SW 1271 (cell line): ENCODE measurements around the gene FAM98B.

Experiments used
- DNase-seq, 2 experiments: peaks; one replicate each; lab custom pipeline; 2025; lab: John Stamatoyannopoulos, UW

The FAM98B gene

DNA sequence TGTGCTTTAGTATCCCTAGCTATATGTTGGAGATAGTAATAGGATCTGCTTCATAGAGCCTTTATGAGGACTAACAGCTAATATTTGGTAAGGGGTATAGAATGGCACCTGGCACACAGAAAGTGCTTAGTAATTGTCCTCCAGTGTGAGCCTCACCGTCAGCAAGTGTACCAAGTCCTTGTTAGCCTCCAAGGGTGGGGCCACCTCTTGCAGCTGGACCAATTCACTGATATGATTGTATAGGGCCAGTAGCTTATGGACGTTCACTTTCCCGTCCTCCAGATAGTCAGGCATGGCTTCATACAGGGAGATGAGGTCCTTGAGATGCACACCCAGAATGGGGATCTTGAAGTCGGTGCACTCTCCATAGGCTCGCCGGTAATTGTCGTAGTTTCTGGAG lies 53.6 kb downstream of the FAM98B start:
- DNase-seq = no peak

DNA sequence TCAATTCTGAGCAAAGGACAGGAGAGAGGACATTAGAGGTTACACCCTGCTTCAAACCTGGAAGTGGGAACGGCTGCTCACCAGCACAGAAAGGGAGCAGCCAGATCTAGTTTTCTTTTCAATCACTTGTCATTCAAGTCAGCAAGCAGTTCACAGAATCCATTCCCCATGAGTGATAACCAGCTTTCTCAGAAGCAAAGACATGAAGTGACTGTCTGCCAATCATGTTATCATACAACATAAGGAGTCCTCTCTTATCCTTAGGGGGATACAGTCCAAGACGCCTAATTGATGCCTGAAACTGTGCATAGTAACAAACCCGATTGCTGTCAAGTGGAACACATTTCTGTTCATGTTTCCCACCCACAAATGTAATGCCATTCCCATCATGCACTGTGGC lies 54.7 kb downstream of the FAM98B start:
- DNase-seq = no peak

DNA sequence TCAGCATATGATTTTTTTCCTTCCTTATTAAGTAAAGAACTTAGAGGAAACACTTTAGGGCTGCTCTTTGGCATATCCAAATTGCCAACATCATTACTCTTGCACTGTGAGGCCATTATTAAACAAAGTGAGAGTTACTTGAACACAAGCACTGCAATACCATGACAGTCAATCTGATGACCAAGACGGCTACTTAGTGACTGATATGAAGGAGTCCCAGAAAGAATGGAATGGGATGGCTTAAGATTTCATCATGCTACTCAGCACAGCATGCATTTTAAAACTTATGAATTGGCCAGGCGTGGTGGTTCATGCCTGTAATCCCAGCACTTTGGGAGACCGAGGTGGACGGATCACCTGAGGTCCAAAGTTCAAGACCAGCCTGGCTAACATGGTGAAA lies 55.2 kb downstream of the FAM98B start:
- DNase-seq = no peak

DNA sequence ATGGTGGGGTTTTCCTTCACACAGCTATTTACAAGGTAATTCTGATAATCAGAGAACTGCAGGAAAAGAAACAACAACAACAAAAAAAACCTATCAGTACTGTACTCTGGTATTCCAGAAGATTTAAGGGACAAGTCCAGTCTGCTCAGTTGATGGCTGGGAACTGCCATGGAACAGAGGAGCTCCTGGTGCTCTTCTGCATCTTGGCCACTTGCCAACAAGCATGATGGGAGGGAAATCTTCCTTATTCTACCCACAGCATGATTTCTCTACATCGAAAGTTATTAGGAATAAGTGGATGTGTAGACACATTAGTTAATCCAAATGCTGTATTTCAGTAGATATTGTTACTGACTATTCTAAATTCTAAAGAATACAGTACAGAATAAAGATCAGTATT lies 59.0 kb downstream of the FAM98B start:
- DNase-seq = no peak

DNA sequence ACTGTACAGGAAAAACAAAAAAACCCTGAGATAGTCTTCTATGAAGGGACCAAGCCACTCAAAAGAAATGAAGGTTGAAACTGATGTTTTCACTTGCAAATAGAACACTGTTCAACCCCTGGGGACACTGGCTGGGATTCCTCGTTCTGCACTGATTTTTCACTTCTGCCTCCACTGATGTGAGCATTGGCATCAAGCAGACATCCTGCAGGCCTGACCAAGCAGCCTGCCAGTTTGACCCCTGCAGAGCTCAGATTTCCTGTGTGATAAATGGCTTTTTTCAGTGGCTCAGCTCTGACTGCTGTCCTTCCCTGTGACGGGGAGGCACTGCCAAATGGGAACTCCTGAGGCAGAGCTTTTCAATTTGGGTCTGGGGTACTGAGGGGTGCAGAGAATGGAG lies 60.7 kb downstream of the FAM98B start:
- no peak for DNase-seq

DNA sequence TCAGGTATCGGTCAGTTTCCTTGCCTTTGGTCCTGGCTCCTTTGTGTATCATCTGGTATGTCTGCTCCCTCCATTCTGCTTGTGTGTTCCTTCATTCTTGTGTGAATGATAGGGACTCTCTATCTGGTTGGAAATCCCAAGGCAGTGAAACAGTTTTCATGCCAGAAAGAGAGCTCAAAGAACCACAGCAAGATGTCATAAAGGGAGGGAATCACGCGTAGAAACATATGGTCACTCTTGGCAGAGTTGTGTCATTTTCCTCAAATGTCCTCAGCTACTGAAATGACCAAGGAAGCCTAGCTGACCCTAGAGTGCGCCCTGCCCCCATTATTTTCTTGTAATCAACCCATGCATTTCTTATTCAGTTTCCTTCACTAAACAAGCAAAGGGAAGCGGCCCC lies 62.7 kb downstream of the FAM98B start:
- no peak for DNase-seq

DNA sequence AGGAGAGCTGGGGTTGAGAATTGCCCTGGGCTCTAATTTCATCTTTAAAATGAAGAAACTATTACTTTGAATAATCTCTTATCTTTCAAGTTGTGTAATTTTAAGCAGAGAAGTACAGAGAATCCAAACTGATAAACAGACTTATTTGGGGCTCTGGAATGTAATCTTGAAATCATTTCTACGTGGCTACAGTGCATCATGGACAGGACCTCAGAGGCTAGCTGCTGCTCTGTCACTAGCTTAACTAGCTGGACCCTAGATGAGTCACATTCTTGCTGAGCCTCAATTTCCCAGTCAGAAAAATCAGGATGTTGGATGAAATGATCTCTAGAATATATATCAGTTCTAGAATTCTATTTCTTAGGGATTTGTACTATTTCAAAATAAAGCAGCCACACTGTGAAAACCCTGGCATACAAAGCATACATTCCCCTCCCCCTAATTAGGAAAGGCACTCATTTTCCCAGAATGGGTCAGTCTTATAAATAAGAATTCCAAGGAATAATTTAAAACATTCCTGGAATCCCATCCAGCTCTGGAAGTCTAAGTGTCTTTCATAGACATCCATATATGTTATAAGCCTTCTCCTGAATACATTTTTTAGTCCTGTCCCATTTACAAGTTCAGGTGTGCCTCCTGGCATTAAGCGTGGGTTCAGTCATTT lies 63.5 kb downstream of the FAM98B start:
- no peak for DNase-seq

DNA sequence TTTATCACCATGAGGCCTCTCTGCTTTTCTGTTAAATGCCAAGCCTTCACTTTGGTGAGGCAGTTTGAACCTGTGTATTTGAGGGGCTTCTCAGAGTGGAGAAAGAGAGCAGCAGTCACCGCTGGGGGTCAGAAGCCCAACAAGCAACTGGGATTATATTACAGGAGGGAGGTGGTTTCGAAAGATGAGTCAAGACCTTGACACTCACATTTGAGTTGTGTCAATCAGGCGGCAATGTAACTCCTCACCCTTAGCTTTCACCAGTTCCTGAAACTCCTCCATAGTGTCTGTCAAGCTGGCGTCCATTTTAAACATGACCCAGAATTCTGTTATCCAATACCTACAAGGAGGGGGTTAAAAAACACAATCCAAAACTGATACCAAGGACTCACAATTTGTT lies 64.2 kb downstream of the FAM98B start:
- DNase-seq = no peak

DNA sequence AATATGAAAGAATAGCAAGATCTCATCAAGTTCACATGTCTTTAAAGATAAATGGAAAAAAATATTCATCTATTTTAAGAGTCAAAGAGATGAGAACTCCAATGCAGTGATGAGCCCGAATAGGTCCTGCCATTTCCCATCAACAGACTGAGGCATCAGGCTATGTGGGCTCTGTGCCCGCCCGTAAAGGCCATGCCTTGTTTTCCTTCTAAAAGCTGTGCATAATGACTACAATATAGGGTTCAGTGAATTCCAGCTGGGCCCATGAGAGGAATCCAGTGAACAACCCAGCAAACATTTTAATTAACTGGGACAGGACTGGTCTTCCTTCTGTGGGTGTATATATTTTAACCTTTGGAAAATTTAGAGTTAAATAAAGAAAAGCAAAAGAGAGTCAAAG lies 66.1 kb downstream of the FAM98B start:
- no peak for DNase-seq

DNA sequence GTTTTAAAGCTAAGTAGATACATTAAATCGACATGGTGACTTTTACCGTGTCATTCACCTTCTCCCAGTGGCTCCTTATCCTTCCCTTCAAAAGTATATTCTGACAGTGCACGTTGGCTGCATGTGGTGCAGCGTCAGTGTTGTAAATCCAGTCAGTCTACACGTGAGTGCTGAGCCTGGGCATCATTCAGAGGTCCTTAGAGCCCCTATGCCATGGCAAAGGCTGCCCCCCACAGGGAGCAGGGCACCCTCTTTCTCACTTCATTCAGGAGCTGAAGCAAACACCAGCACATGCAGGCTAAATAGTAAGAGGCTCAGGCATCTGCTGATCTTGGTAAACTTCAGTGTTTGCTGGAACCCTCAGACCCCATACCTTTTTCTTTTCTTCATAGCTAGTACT lies 67.4 kb downstream of the FAM98B start:
- no peak for DNase-seq

DNA sequence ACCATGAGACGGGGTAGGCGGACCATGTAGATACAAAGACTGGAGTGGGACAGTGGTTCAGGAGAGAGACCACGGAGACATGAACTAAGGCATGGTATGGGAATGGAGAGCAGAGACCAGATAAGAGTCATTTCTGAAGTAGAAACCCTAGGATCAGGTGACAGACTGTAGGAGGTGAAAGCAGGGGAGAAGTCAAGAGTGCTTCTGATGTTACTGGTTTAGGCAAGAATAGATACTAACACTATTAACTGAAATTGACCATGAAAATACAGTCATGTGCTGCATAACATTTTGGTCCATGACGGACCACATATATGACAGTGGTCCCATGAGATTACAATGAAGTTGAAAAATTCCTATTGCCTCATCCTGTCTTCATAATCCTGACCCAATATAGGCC lies 69.0 kb downstream of the FAM98B start:
- DNase-seq = no peak

DNA sequence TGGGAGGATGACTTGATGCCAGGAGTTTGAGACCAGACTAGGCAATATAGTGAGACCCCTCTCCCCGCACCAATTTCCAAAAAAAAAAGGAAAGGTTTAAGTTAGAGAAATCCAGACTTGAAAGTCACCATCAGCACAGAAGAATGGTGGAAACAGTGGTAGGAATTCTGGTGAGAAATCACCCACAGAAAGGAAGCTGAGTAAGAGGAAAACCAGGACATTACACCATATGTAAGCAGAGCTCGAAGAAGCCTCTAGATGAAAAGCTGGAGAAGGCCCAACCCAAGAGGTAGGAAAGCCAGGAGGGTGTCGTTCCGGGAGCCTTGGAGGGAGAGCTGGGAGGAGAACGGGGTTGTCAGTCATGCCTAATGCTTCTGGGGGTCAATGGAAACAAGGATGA lies 70.2 kb downstream of the FAM98B start:
- no peak for DNase-seq

DNA sequence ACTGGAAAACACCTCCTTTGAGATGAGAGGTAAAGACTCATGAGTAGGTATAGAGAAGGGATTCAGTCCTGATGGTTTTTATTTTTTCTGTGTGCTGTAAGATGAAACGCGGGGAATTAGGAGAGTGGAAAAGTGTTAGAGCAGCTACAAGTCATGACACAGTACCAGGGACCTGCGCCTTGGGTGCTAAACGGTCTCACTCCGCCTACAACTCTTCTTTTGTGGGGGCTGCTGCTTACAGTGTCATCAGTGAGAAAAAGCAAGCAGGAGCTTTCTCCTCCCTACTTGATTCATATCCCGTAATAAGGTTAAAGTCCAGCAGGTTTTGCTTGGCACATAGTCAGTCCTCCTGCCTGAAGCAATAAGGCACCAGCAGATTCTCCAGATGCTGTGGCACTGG lies 71.6 kb downstream of the FAM98B start:
- no peak for DNase-seq

DNA sequence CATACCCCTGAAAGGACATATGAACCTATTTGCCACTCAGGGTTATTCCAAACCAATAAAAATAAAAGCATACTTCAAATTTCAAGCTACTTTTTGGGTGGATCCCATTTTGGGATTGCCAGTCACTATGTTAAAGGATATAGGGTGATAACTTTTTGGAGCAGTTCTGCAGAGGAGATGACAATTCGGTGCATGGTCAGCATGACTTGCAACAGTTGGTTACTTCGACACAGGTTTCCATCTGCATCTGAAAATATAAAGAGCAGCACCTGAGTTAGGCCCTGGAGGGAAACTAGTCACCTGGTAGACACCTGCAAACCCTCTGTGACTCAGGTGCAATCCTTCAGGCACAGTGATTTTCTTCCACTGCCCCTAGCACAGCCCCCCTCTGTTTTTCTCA lies 72.2 kb downstream of the FAM98B start:
- no peak for DNase-seq

DNA sequence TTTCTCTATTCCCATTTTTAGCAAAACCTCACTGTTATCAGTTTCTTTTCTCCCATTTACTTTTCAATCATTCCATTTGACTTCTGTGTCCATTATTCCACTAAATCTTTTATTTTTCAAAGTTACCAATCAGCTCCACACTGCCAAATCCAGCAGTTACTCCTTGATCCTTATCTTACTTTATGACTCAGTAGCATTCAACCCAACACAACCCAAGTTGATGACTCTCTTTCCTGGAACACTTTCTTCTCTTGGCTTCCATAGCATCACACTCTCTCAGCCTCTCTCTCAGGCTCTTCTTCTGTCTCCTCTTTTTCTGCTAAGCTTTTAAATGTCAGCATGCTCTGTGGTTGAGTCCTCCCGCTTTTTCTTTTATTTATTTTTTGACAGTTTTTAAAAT lies 74.4 kb downstream of the FAM98B start:
- no peak for DNase-seq

DNA sequence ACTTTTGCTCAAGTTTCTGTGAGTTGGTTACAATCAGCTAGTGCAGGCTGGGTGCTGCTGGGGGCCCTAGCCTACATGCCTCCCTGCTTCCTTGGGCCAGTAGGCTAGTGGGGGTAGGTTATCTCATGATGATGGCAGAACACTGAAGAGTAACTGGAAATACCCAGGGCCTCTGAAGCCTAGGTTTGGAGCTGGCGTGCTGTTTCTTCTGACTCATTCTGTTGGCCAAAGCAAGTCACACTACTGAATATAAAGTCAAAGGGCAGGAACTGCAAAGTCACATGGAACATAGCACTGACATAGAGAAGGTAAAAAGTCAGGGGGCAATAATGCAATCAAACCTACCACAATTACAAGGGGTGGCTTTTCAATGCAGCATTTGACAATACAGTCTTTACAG lies 76.2 kb downstream of the FAM98B start:
- no peak for DNase-seq

DNA sequence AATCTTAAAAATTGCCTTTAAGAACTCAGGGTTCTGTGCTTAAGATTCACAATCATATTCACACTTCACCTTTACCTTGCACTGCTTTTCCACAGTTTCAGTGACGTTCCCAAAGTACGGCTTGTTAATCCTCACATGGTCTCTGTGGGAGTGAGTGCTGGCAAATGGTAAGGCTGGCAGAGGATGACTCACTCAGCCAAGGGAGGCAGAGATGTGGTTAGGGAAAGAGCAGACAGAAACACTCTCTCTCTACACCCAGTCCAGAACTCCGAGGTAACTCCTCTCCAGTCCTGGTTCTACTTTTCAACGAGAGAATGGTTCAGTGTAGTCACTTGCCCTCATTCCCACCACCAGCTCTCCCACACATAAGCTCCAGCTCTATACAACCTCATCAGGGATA lies 77.6 kb downstream of the FAM98B start:
- no peak for DNase-seq

DNA sequence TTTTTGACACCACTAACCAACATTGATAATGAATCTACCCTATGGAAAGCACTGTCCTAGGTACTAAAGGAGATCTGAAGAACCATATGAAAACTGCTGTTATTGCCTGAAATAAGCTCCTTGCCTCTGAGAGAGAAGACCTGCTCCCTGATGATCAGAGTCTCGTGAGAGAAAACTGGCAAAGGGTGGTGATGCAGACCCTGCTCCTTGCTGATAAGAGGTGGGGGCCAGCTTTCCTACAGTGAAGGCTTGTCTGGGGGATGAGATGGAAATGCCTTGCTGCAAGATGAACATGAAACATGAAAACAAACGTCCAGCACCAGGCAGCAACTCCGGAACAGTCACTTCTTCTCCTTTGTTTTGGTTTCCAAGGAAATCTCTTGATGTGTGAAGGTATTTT lies 78.8 kb downstream of the FAM98B start:
- DNase-seq = no peak

DNA sequence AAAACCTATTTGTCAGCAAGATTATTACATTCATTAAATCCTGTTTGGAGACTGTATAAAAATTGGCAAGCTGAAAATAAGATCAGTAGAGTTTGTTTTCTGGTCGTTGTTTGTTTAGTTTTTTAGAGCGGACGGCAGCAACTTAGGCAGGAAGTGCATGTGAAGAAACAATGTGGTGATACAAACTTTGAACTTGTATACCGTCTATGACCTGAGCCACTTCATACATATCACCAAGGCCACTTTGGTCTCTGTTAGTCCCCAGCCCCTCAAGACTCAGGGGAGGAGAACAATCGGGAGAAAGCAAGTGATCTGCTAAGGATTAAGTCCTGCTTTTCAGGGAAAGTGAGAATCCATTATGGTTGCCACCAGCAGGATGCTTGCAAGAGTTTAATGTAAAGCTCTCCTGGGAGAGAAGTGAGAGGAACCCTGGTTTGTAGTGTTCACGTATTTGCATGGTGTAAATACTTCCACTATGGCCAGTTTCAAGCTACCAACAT lies 79.5 kb downstream of the FAM98B start:
- DNase-seq = no peak

DNA sequence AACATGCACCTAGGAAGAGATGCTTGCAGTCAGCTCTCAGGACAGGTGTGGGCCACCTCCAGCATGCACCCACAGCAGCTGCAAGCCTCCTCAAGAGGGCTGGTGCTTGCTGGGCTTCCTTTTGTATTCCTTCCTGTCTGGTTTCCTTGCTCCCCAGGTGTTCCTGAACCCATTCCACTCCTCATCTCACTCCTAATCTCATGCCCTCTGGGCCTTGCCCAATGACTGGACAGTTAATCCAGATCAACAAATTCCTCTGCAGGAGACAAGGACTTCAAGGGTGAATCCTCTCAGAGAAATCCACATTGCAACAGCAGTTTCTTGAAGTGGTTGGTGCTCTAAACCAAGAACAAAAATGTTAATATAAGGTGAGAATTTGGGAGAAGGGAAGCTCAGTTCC lies 80.0 kb downstream of the FAM98B start:
- no peak for DNase-seq

DNA sequence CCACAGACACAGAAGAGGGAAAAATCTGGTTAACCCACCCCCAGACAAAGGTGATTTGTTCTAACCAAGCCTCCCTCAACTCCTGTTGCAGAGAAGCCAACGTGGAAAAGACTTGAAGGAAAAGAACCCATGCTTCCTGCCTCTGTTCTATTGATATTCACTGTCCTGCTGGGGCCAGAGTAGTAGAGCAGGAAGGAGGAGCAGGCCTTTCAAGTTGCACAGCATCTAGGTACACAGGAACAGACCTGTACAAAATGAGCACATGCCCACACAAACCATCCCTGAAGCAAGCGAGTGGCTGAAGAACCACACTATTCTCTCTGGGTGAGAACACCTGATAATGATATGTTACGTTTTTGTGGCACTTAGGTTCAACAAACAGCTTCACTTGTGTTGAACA lies 80.8 kb downstream of the FAM98B start:
- no peak for DNase-seq

DNA sequence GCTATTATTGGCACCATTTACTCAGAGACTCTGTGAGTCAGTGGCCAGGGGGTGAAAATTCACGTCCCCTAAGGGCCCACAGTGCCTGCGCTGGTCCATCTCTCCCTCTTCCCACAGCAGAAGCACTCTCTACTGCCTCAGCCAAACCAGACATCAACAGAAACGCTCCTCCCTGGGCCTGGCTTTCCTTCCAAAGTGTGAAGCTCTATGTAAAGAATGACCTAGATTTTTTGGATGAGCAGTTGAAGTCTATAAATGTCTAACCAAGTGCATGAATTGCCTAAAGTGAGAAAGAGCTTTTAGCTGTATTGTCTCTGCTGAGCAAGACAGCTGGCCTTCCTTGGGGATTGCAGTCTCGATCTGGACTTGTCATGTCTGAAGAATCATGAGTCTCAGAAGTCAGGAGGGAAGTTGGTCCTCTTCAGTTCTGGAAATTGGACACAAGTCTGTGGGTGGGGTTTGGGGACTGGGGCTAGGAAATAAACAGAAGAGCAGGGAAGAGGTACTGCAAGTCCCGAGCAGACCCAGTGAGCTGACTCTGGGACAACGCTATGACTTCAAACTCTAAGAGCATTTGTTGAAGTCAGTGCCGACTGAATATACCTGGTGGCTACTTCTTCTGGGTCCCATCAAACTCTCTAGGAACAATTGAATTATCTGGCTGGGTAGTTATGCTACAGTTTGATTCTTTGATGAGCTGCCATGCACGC lies 81.7 kb downstream of the FAM98B start:
- no peak for DNase-seq

DNA sequence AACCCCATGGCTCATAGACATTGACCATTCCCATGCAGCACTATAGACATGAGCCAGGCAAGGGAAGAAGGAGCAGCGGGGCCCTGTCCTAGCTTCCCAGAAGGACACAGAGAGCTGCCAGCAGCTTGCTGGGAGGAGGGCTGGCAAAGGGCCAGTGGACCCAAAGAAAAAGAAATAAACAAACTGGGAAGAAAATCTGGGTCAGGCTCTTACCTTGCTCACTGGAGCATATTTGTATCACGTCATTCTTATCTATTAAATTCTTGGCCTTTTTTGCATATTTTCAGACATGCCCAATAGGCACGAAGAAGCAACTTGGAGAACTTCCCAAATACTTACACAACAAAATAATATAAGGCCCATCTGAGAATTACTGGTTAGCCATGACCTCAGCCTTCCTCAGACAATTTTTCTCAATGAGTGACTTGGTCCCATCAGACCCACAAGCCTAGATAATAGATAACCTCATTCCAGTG lies 82.3 kb downstream of the FAM98B start:
- no peak for DNase-seq
